ENCODE measurements around the gene GGACT.

The GGACT gene

DNA sequence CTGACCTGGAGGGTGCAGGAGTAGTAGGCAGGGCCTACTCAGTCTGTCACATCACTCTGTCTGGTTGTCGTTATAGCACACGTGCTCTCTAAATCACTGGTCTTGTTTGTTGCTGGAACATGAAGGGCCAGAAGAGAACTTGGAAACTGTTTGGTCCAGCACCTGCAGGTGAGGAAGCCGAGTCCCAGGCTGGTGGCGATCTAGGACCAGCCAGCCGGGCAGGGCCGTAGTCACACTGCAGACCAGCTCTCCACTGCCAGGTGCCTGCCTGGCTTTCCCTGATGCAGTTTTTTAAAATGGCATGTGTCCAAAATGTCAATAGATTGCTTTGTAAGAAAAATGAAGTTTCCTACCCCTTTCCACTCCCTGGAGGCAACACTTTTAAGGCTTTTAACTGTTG is 53.7 kb downstream of the GGACT start:
- no peak overlapping the region for H2BK5ac ChIP-seq (ENCODE audit: low read depth, low read length, poor library complexity)
- H2AFZ ChIP-seq (ENCODE audit: insufficient read depth, low read length, poor library complexity): no peak overlapping the region
- H3K4me2 ChIP-seq (ENCODE audit: low read length): no peak overlapping the region
- H3K14ac ChIP-seq (ENCODE audit: low read length): no peak overlapping the region
- no peak overlapping the region for H3K9ac ChIP-seq (ENCODE audit: low read length)
- no CpG with 5 or more reads among the region's 6 CpGs for WGBS (ENCODE audit: extremely low coverage, insufficient coverage, insufficient read length)
- H3K79me1 ChIP-seq (ENCODE audit: low read length): no peaks in the 10 kb centered on the region
- H3K18ac ChIP-seq (ENCODE audit: low read length): no peak overlapping the region
- H2AK5ac ChIP-seq (ENCODE audit: low read length): no peak overlapping the region
- no peaks in the 10 kb centered on the region for H3K27me3 ChIP-seq (ENCODE audit: insufficient read depth, low read length)
- H2BK12ac ChIP-seq (ENCODE audit: low read length): no peak overlapping the region
- no peak overlapping the region for H2BK120ac ChIP-seq (ENCODE audit: insufficient read depth, low read length, poor library complexity)
- H3K4ac ChIP-seq (ENCODE audit: low read depth, low read length): no peak overlapping the region
- no peak overlapping the region for H3K27ac ChIP-seq (ENCODE audit: low read depth, low read length)
- no peak overlapping the region for H4K8ac ChIP-seq (ENCODE audit: low read depth, low read length)
- no peak overlapping the region for H3K23ac ChIP-seq (ENCODE audit: low read length)
- H4K91ac ChIP-seq (ENCODE audit: low read depth, low read length): no peak overlapping the region
- H3K4me1 ChIP-seq (ENCODE audit: control insufficient read depth in 1 of 2, insufficient read depth in 2 of 2, low read length in 2 of 2): no peaks in the 10 kb centered on the region
- H3K36me3 ChIP-seq (ENCODE audit: control insufficient read depth in 1 of 2, insufficient read depth in 2 of 2, low read length in 2 of 2): peaks cover 2 to 3% of the 10 kb centered on the region in 2 experiments
- H4K12ac ChIP-seq (ENCODE audit: low read depth, low read length): no peak overlapping the region
- no peaks in the 10 kb centered on the region for H3K79me2 ChIP-seq (ENCODE audit: control insufficient read depth, insufficient read depth, low read length, poor library complexity)
- peaks cover 4% of the 10 kb centered on the region for H3K9me3 ChIP-seq (ENCODE audit: insufficient read depth, low read depth, low read length)
- no peak overlapping the region for H3K4me3 ChIP-seq (ENCODE audit: low read depth, low read length)
- no peak for DNase-seq

DNA sequence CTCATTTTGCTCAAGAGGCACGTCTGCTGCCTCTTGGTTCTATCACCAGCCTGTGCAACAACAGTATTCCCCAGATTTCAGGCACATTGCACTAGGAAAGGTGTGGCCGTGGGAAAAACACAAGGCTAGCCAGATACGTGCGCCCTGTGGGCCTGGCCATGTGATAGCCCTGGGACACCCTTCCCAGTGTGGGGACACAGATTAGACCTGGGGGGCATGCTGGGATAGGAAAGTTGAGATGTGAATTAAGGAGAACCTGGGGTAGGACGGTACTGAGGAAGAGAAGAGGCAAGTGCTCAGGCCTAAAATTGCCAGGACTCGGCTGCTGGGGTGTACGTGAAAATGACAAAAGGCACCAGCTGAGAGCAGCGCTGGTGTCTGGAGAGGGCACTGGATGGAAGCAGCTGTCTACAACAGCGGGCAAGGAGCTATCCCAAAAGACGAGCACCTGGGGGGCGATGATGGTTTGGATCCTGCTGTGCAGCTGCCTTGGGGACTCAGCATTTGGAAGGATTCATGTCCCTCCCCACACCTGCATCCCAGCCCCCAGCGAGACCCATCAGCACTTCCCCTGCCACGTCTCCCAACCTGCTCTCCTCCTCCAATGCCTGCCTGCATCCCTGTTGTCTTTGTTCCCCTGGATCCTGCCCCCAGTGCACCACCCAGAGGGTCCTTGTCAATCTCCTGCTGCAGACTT is 54.3 kb downstream of the GGACT start:
- Histone ChIP-seq H4K91ac (ENCODE audit: low read depth, low read length) (no peak overlapping the region), H3K9me3 (ENCODE audit: insufficient read depth, low read depth, low read length) (peaks cover 4% of the 10 kb centered on the region), H3K4me2 (ENCODE audit: low read length) (no peak overlapping the region), H3K14ac (ENCODE audit: low read length) (no peak overlapping the region), H3K79me2 (ENCODE audit: control insufficient read depth, insufficient read depth, low read length, poor library complexity) (no peaks in the 10 kb centered on the region), H3K27me3 (ENCODE audit: insufficient read depth, low read length) (no peaks in the 10 kb centered on the region), H3K18ac (ENCODE audit: low read length) (no peak overlapping the region), H3K9ac (ENCODE audit: low read length) (no peak overlapping the region), H3K36me3 (ENCODE audit: control insufficient read depth in 1 of 2, insufficient read depth in 2 of 2, low read length in 2 of 2) (peaks cover 2 to 3% of the 10 kb centered on the region in 2 experiments), H3K4ac (ENCODE audit: low read depth, low read length) (no peak overlapping the region), H4K12ac (ENCODE audit: low read depth, low read length) (no peak overlapping the region), H3K4me1 (ENCODE audit: control insufficient read depth in 1 of 2, insufficient read depth in 2 of 2, low read length in 2 of 2) (peaks cover 2 to 3% of the 10 kb centered on the region in 2 experiments), H3K27ac (ENCODE audit: low read depth, low read length) (no peak overlapping the region), H2AFZ (ENCODE audit: insufficient read depth, low read length, poor library complexity) (no peak overlapping the region), H2BK12ac (ENCODE audit: low read length) (no peak overlapping the region), H3K4me3 (ENCODE audit: low read depth, low read length) (no peak overlapping the region), H2BK5ac (ENCODE audit: low read depth, low read length, poor library complexity) (no peak overlapping the region), H3K23ac (ENCODE audit: low read length) (no peak overlapping the region), H2AK5ac (ENCODE audit: low read length) (no peak overlapping the region), H2BK120ac (ENCODE audit: insufficient read depth, low read length, poor library complexity) (no peak overlapping the region), H4K8ac (ENCODE audit: low read depth, low read length) (no peak overlapping the region), H3K79me1 (ENCODE audit: low read length) (no peaks in the 10 kb centered on the region)
- no CpG with 5 or more reads among the region's 13 CpGs for WGBS (ENCODE audit: extremely low coverage, insufficient coverage, insufficient read length)
- DNase-seq: no peak

DNA sequence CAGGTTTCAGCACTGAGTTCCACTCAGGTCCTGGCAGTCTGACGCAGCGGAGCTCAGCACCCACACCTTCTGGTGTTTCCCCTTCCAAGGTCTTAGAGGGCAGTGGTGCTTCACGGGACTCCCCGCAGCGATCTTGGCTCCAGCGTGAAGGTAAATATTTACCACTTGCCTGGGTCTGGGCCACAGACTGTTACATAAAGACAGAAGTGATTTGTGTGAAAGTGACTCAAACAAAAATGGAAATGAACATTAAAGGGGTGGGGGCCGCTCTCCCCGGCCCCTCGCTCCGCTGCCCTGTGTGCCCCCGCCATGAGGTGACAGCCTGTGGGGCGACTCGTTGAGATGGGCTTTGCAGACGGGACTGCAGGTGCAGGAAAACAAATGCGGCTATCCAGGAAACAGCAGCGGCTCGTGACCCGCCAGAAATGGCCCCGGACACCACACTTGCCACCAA is 55.0 kb downstream of the GGACT start:
- H3K14ac ChIP-seq (ENCODE audit: low read length): no peak overlapping the region
- no peak overlapping the region for H4K91ac ChIP-seq (ENCODE audit: low read depth, low read length)
- no peak overlapping the region for H3K9ac ChIP-seq (ENCODE audit: low read length)
- no peaks in the 10 kb centered on the region for H3K79me2 ChIP-seq (ENCODE audit: control insufficient read depth, insufficient read depth, low read length, poor library complexity)
- peaks cover 2 to 3% of the 10 kb centered on the region in 2 experiments for H3K4me1 ChIP-seq (ENCODE audit: control insufficient read depth in 1 of 2, insufficient read depth in 2 of 2, low read length in 2 of 2)
- no peak overlapping the region for H3K18ac ChIP-seq (ENCODE audit: low read length)
- peaks cover 2 to 5% of the 10 kb centered on the region in 2 experiments for H3K36me3 ChIP-seq (ENCODE audit: control insufficient read depth in 1 of 2, insufficient read depth in 2 of 2, low read length in 2 of 2)
- H4K12ac ChIP-seq (ENCODE audit: low read depth, low read length): no peak overlapping the region
- no peak overlapping the region for H2BK5ac ChIP-seq (ENCODE audit: low read depth, low read length, poor library complexity)
- no peak for DNase-seq
- no peak overlapping the region for H2AK5ac ChIP-seq (ENCODE audit: low read length)
- H3K4me3 ChIP-seq (ENCODE audit: low read depth, low read length): no peak overlapping the region
- no peak overlapping the region for H3K4me2 ChIP-seq (ENCODE audit: low read length)
- no CpG with 5 or more reads among the region's 19 CpGs for WGBS (ENCODE audit: extremely low coverage, insufficient coverage, insufficient read length)
- peaks cover 4% of the 10 kb centered on the region for H3K9me3 ChIP-seq (ENCODE audit: insufficient read depth, low read depth, low read length)
- H3K23ac ChIP-seq (ENCODE audit: low read length): no peak overlapping the region
- no peaks in the 10 kb centered on the region for H3K79me1 ChIP-seq (ENCODE audit: low read length)
- no peak overlapping the region for H3K27ac ChIP-seq (ENCODE audit: low read depth, low read length)
- H2AFZ ChIP-seq (ENCODE audit: insufficient read depth, low read length, poor library complexity): no peak overlapping the region
- no peak overlapping the region for H4K8ac ChIP-seq (ENCODE audit: low read depth, low read length)
- no peaks in the 10 kb centered on the region for H3K27me3 ChIP-seq (ENCODE audit: insufficient read depth, low read length)
- H2BK120ac ChIP-seq (ENCODE audit: insufficient read depth, low read length, poor library complexity): no peak overlapping the region
- no peak overlapping the region for H3K4ac ChIP-seq (ENCODE audit: low read depth, low read length)
- H2BK12ac ChIP-seq (ENCODE audit: low read length): no peak overlapping the region

DNA sequence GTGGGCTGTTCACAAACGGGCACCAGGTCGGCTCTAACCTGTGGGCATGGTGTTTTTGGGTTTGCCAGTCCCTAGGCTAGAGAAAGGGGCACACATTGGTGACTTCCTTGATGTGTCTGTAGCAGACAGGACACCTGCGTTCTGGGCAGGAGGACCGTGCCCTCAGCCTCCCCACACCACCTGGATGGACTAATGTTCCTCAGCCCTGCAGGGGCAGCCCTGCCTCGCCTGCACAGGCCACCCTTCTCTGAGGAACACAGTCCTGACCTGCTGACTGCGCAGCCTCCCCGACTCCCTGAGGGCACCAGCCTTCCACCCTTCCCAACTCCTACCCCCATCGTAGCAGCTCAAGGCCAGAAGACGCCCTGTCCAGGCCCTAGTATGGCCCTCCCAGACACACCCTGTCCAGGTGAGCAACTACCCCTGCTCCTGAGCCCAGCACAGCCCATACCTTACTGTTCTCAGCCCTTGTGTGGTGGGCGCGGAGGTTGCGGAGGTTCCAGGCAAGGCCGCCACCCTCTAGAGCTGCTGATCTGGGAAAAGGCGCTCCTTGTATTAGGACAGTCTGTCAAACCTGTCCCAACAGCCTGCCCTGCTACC is 55.7 kb downstream of the GGACT start:
- Histone ChIP-seq H3K18ac (ENCODE audit: low read length) (no peak overlapping the region), H3K4ac (ENCODE audit: low read depth, low read length) (no peak overlapping the region), H4K91ac (ENCODE audit: low read depth, low read length) (no peak overlapping the region), H2AK5ac (ENCODE audit: low read length) (no peak overlapping the region), H2BK120ac (ENCODE audit: insufficient read depth, low read length, poor library complexity) (no peak overlapping the region), H2BK5ac (ENCODE audit: low read depth, low read length, poor library complexity) (no peak overlapping the region), H3K9me3 (ENCODE audit: insufficient read depth, low read depth, low read length) (peaks cover 4% of the 10 kb centered on the region), H3K23ac (ENCODE audit: low read length) (no peak overlapping the region), H3K9ac (ENCODE audit: low read length) (no peak overlapping the region), H3K4me1 (ENCODE audit: control insufficient read depth in 1 of 2, insufficient read depth in 2 of 2, low read length in 2 of 2) (peaks cover 2 to 3% of the 10 kb centered on the region in 2 experiments), H3K14ac (ENCODE audit: low read length) (no peak overlapping the region), H3K4me2 (ENCODE audit: low read length) (no peak overlapping the region), H3K79me2 (ENCODE audit: control insufficient read depth, insufficient read depth, low read length, poor library complexity) (no peaks in the 10 kb centered on the region), H2AFZ (ENCODE audit: insufficient read depth, low read length, poor library complexity) (no peak overlapping the region), H2BK12ac (ENCODE audit: low read length) (no peak overlapping the region), H3K4me3 (ENCODE audit: low read depth, low read length) (no peak overlapping the region), H3K79me1 (ENCODE audit: low read length) (no peaks in the 10 kb centered on the region), H3K27me3 (ENCODE audit: insufficient read depth, low read length) (no peaks in the 10 kb centered on the region), H3K36me3 (ENCODE audit: control insufficient read depth in 1 of 2, insufficient read depth in 2 of 2, low read length in 2 of 2) (peaks cover 2 to 5% of the 10 kb centered on the region in 2 experiments), H4K8ac (ENCODE audit: low read depth, low read length) (no peak overlapping the region), H4K12ac (ENCODE audit: low read depth, low read length) (no peak overlapping the region), H3K27ac (ENCODE audit: low read depth, low read length) (no peak overlapping the region)
- DNase-seq: no peak
- no CpG with 5 or more reads among the region's 14 CpGs for WGBS (ENCODE audit: extremely low coverage, insufficient coverage, insufficient read length)

Data from trophoblast cell (in vitro differentiated cells and primary cell).